H1 (cell line): Measurements from ENCODE around the gene P3H2. TPM values are rescaled to one million over a fixed set of nuclear protein-coding genes. Genes with fewer than 3 reads are reported as not detected.

Experiments used
- CTCF ChIA-PET: fragments of 300-600 bp; sonication (Branson Sonifier 250); formaldehyde crosslinking; loops from one replicate; lab custom pipeline; 2021; ENCODE audit not compliant: partially characterized antibody; lab: Charles Lee
- POLR2A ChIA-PET: fragments of 300-600 bp; sonication (Branson Sonifier 250); formaldehyde crosslinking; loops from one replicate; lab custom pipeline; 2021; ENCODE audit warnings: inconsistent platforms; ENCODE audit not compliant: partially characterized antibody; lab: Charles Lee
- DNase-seq, 2 experiments: peaks; one replicate each; pipeline versions ENCODE4 v3.0.0 to v3.0.0-alpha.2; 2010 to 2022; ENCODE audit warnings: low spot score in 2 of 2, low read depth in 1 of 2, mixed read lengths in 1 of 2
- FAIRE-seq: peaks from 2 replicates; lab custom pipeline; 2011; peaks lifted over from hg19 to GRCh38; lab: Jason Lieb, UNC
- H2AFZ ChIP-seq: 2 replicates; pipeline ENCODE4 v1.8.1; 2012; ENCODE audit warnings: low read length, inconsistent platforms
- H2AK5ac ChIP-seq: 2 replicates; pipeline ENCODE4 v1.6.1; 2013; ENCODE audit warnings: low read depth, low read length
- H2BK120ac ChIP-seq: replicated peaks from 2 replicates; pipeline ENCODE3; 2013; ENCODE audit warnings: low read depth, low read length, inconsistent platforms
- H2BK12ac ChIP-seq: 2 replicates; pipeline ENCODE4 v1.6.1; 2013; ENCODE audit warnings: low read depth, low read length
- H2BK15ac ChIP-seq: 2 replicates; pipeline ENCODE4 v1.6.1; 2013; ENCODE audit warnings: low read length
- H2BK20ac ChIP-seq: 2 replicates; pipeline ENCODE4 v1.6.1; 2013; ENCODE audit warnings: low read length
- H2BK5ac ChIP-seq: 2 replicates; pipeline ENCODE4 v1.6.1; 2013; ENCODE audit warnings: low read depth, low read length
- H3K14ac ChIP-seq: 2 replicates; pipeline ENCODE4 v1.6.1; 2013; ENCODE audit warnings: inconsistent platforms; ENCODE audit not compliant: insufficient read length
- H3K18ac ChIP-seq: 2 replicates; pipeline ENCODE4 v1.6.1; 2013; ENCODE audit warnings: low read length; ENCODE audit errors: extremely low read depth
- H3K23ac ChIP-seq: 2 replicates; pipeline ENCODE4 v1.6.1; 2013; ENCODE audit warnings: inconsistent platforms; ENCODE audit not compliant: insufficient read length
- H3K23me2 ChIP-seq: 2 replicates; pipeline ENCODE4 v1.6.1; 2013; ENCODE audit warnings: low read depth, low read length
- H3K27ac ChIP-seq: 2 replicates; pipeline ENCODE4 v1.6.1; 2011; ENCODE audit warnings: low read depth, low read length, inconsistent platforms
- H3K27me3 ChIP-seq, 4 experiments: replicated peaks in 1 of 4; 1 replicate in 1 of 4; 2 replicates in 3 of 4; pipeline versions ENCODE4 v1.6.1 to v1.8.1; 2011 to 2013; ENCODE audit warnings: low read length in 3 of 4, mild to moderate bottlenecking in 3 of 4, inconsistent platforms in 2 of 4, mixed read lengths in 2 of 4, moderate library complexity in 1 of 4; ENCODE audit not compliant: control insufficient read depth in 3 of 4, insufficient read depth in 3 of 4; ENCODE audit errors: extremely low read depth in 1 of 4
- H3K36me3 ChIP-seq, 4 experiments: 2 replicates each; pipeline versions ENCODE4 v1.6.1 to v1.8.1; 2011 to 2013; ENCODE audit warnings: mild to moderate bottlenecking in 4 of 4, low read length in 3 of 4, moderate library complexity in 2 of 4, control low read depth in 1 of 4, inconsistent platforms in 1 of 4; ENCODE audit not compliant: insufficient read depth in 4 of 4, control insufficient read depth in 2 of 4
- H3K4ac ChIP-seq: replicated peaks from 2 replicates; pipeline ENCODE3; 2013; ENCODE audit warnings: low read length, low read depth, mixed read lengths, inconsistent platforms; ENCODE audit not compliant: insufficient read length
- H3K4me1 ChIP-seq, 4 experiments: replicated peaks in 1 of 4; 1 replicate in 1 of 4; 2 replicates in 3 of 4; pipeline versions ENCODE4 v1.6.1 to v1.8.1; 2011 to 2013; ENCODE audit warnings: low read length in 3 of 4, inconsistent platforms in 2 of 4, mixed read lengths in 1 of 4; ENCODE audit not compliant: insufficient read depth in 4 of 4, control insufficient read depth in 3 of 4
- H3K4me2 ChIP-seq, 2 experiments: 2 replicates each; pipeline versions ENCODE4 v1.6.1 to v1.8.1; 2011 to 2013; ENCODE audit warnings: low read depth in 2 of 2, low read length in 2 of 2, control low read depth in 1 of 2, inconsistent platforms in 1 of 2, mild to moderate bottlenecking in 1 of 2; ENCODE audit not compliant: insufficient read depth in 1 of 2
- H3K4me3 ChIP-seq, 4 experiments: fragments of 200-600, 300-600 bp in 1 of 4; sonication (generic), shearing (Covaris generic), sonication (Bioruptor Twin) in 1 of 4; 2 replicates each; pipeline versions ENCODE4 v1.5.1 to v1.8.1; 2011 to 2016; ENCODE audit warnings: low read length in 4 of 4, low read depth in 3 of 4, control low read depth in 2 of 4, inconsistent platforms in 2 of 4, mild to moderate bottlenecking in 2 of 4, mixed read lengths in 1 of 4, moderate library complexity in 1 of 4; ENCODE audit not compliant: insufficient read depth in 2 of 4; ENCODE audit errors: extremely low read depth in 1 of 4
- H3K56ac ChIP-seq: replicated peaks from 2 replicates; pipeline ENCODE3; 2013; ENCODE audit warnings: low read depth, mild to moderate bottlenecking, mixed read lengths, low read length, inconsistent platforms; ENCODE audit not compliant: insufficient read length
- H3K79me1 ChIP-seq: 2 replicates; pipeline ENCODE4 v1.6.1; 2013; ENCODE audit warnings: low read depth, low read length, control low read depth
- H3K79me2 ChIP-seq, 2 experiments: 2 replicates each; pipeline versions ENCODE4 v1.6.1 to v1.8.1; 2012 to 2013; ENCODE audit warnings: low read length in 2 of 2, mild to moderate bottlenecking in 2 of 2, inconsistent platforms in 1 of 2; ENCODE audit not compliant: insufficient read depth in 2 of 2, control insufficient read depth in 1 of 2
- H3K9ac ChIP-seq, 4 experiments: replicated peaks in 1 of 4; 1 replicate in 1 of 4; 2 replicates in 3 of 4; pipeline versions ENCODE4 v1.6.1 to v1.8.1; 2011 to 2013; ENCODE audit warnings: low read depth in 3 of 4, low read length in 3 of 4, control low read depth in 2 of 4, mild to moderate bottlenecking in 2 of 4, moderate library complexity in 2 of 4, inconsistent platforms in 1 of 4; ENCODE audit errors: extremely low read depth in 1 of 4
- H3K9me3 ChIP-seq, 2 experiments: 2 replicates each; pipeline versions ENCODE4 v1.6.1 to v1.8.1; 2012 to 2013; ENCODE audit warnings: mild to moderate bottlenecking in 2 of 2, moderate library complexity in 2 of 2, control low read depth in 1 of 2, inconsistent platforms in 1 of 2, low read depth in 1 of 2, low read length in 1 of 2, mixed read lengths in 1 of 2; ENCODE audit not compliant: insufficient read depth in 2 of 2
- H4K20me1 ChIP-seq, 2 experiments: replicated peaks in 1 of 2; 2 replicates each; pipeline versions ENCODE3 to v1.8.1; 2011 to 2013; ENCODE audit warnings: inconsistent platforms in 2 of 2, low read length in 2 of 2, mild to moderate bottlenecking in 1 of 2; ENCODE audit not compliant: insufficient read depth in 2 of 2, control insufficient read depth in 1 of 2
- H4K5ac ChIP-seq: 2 replicates; pipeline ENCODE4 v1.6.1; 2013; ENCODE audit warnings: low read length, low read depth, mixed read lengths, inconsistent platforms; ENCODE audit not compliant: insufficient read length
- H4K8ac ChIP-seq: 2 replicates; pipeline ENCODE4 v1.8.0; 2013; ENCODE audit warnings: mild to moderate bottlenecking, moderate library complexity, low read length, inconsistent platforms; ENCODE audit not compliant: insufficient read depth; ENCODE audit errors: extremely low read depth
- H4K91ac ChIP-seq: replicated peaks from 2 replicates; pipeline ENCODE3; 2013; ENCODE audit warnings: low read length, mixed read lengths, inconsistent platforms; ENCODE audit not compliant: insufficient read length
- BACH1 ChIP-seq: IDR thresholded peaks from 2 replicates; pipeline ENCODE4 v1.6.1; 2012; ENCODE audit warnings: low read length, improper control_type of control experiment
- EP300 ChIP-seq, 2 experiments: IDR thresholded peaks; 1 replicate in 1 of 2; 2 replicates in 1 of 2; pipeline ENCODE4 v1.6.1; 2011 to 2012; ENCODE audit warnings: low read depth in 2 of 2, low read length in 2 of 2, mild to moderate bottlenecking in 2 of 2, borderline replicate concordance in 1 of 2, inconsistent platforms in 1 of 2, moderate library complexity in 1 of 2
- JUND ChIP-seq: IDR thresholded peaks from 2 replicates; pipeline ENCODE4 v1.6.1; 2011; ENCODE audit warnings: mild to moderate bottlenecking, improper control_type of control experiment, low read length
- KDM1A ChIP-seq: fragments of 200-600, 300-600 bp; sonication (generic); IDR thresholded peaks from 2 replicates; pipeline ENCODE4 v1.7.1; 2016; ENCODE audit warnings: mild to moderate bottlenecking, low read length, borderline replicate concordance
- MAFK ChIP-seq: IDR thresholded peaks from 2 replicates; pipeline ENCODE4 v1.6.1; 2012; ENCODE audit warnings: low read depth, mild to moderate bottlenecking, improper control_type of control experiment, low read length
- MAX ChIP-seq: IDR thresholded peaks from 2 replicates; pipeline ENCODE4 v1.6.1; 2012; ENCODE audit warnings: inconsistent platforms
- RBBP5 ChIP-seq: IDR thresholded peaks from 2 replicates; pipeline ENCODE4 v1.7.1; 2012; ENCODE audit warnings: low read depth, mild to moderate bottlenecking, inconsistent platforms, low read length, moderate library complexity, borderline replicate concordance
- RNF2 ChIP-seq: fragments of 200-900, 300-1000 bp; sonication (generic); IDR thresholded peaks from 2 replicates; pipeline ENCODE4 v1.7.1; 2016; ENCODE audit warnings: borderline replicate concordance, low read depth, mild to moderate bottlenecking, antibody characterized with exemption, low read length; ENCODE audit not compliant: poor library complexity, severe bottlenecking; ENCODE audit errors: missing control alignments
- RXRA ChIP-seq: IDR thresholded peaks from 2 replicates; pipeline ENCODE4 v1.6.1; 2011; ENCODE audit warnings: low read depth, mild to moderate bottlenecking, low read length, moderate library complexity; ENCODE audit not compliant: insufficient read depth
- TAF1 ChIP-seq: IDR thresholded peaks from 2 replicates; pipeline ENCODE4 v1.6.1; 2011; ENCODE audit warnings: mild to moderate bottlenecking, low read depth, low read length
- TBP ChIP-seq: IDR thresholded peaks from 2 replicates; pipeline ENCODE4 v1.6.1; 2011; ENCODE audit warnings: low read depth, low read length, improper control_type of control experiment
- USF2 ChIP-seq: IDR thresholded peaks from 2 replicates; pipeline ENCODE4 v1.6.1; 2011; ENCODE audit warnings: low read length, improper control_type of control experiment
- WGBS, 2 experiments: shearing (Covaris generic) in 1 of 2; methylation state at CpG; one replicate each; pipeline versions ENCODE4 v1.1.6 to v1.1.7; 2013 to 2015; ENCODE audit warnings: low lambda C conversion rate in 2 of 2, mixed read lengths in 2 of 2, inconsistent platforms in 1 of 2, low coverage in 1 of 2, missing lambda C conversion rate in 1 of 2; ENCODE audit not compliant: insufficient replicate concordance in 2 of 2, insufficient coverage in 1 of 2, insufficient read length in 1 of 2; ENCODE audit errors: extremely low coverage in 1 of 2, missing lambda C conversion rate in 1 of 2; 5-methylcytosine and 5-hydroxymethylcytosine counted together
- polyA plus RNA-seq, 7 experiments: library from polyadenylated mRNA; depleted of rRNA in 3 of 7; stranded (reverse) in 5 of 7; unstranded in 2 of 7; fragments of >200 nt in 5 of 7; fragments of 200-250 nt in 2 of 7; gene quantifications; 1 replicate in 5 of 7; 2 replicates in 1 of 7; 4 replicates in 1 of 7; pipeline versions ENCODE4 v1.2.1 to v1.2.3, GENCODE V29; 2011 to 2013; ENCODE audit warnings: missing spikeins in 2 of 7, mixed read lengths in 2 of 7
- total RNA-seq: library from RNA; stranded (reverse); fragmentation: NEBNext Ultra II Directional; extraction: Animal tissue kit (Norgen Biotek cat#: 25700); gene quantifications from 2 replicates; pipeline ENCODE4 v1.2.1, GENCODE V29; 2021

Gene P3H2
- total and polyA plus RNA-seq, 2 of the 8 experiments (the other 6 are each of a cell fraction or from before 2014, with no cell fraction given): 40.5 to 60.4 TPM

DNA sequence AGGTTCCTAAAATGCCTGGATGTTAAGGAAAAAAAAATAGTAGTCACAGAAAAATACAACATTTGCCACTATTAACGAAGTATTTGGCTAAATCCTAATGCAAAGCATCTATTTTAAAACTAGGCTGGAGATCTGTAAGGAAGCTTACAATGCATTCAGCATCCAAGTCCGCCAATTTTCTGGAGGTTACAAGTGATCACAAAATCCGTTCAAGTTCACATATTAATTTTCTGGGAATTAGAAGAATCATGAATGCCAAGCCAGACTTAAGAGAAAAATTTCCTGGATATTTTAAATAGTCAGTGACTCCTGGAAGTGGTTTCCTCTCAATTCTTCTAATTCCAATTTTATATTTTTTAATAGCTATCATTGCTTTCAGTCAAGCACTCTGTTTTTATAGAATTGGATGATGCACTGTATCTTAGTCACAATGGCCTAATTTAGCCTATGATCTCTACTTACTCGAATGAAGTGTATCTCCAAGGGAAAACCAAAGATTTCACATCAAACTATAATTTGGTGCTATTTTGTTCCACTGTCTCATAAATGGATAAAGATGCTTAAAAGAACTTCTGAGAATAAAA is 60.4 kb downstream of the P3H2 start:
- H2BK120ac ChIP-seq: no peak overlapping the region
- 86% methylated on average over 4 of the region's 4 CpGs; no CpG with 5 or more reads in 1 of the 2 experiments for WGBS, 2 experiments
- no peak for TF ChIP-seq MAX
- TF ChIP-seq TBP: no peak
- TF ChIP-seq USF2: no peak
- no peak for TF ChIP-seq RBBP5
- TF ChIP-seq RXRA: no peak
- TF ChIP-seq MAFK: no peak
- no peak for TF ChIP-seq RNF2
- TF ChIP-seq KDM1A: no peak
- no peak for TF ChIP-seq TAF1
- TF ChIP-seq EP300 (IDR thresholded peaks at IDR 0.05; ENCODE audit: borderline replicate concordance in 1 of 2, low read depth in 2 of 2, low read length in 2 of 2): no peak
- TF ChIP-seq BACH1: no peak
- no peak for TF ChIP-seq JUND

More for the DNA sequence above, 60.4 kb downstream of the P3H2 start:
- no peak overlapping the region for H3K18ac ChIP-seq
- H3K4ac ChIP-seq: no peak overlapping the region
- H2BK15ac ChIP-seq: no peak overlapping the region
- no peak overlapping the region for H3K56ac ChIP-seq
- no peak overlapping the region for H3K4me2 ChIP-seq
- H3K14ac ChIP-seq: no peak overlapping the region
- no peak overlapping the region for H4K91ac ChIP-seq
- H3K4me1 ChIP-seq: peaks cover 0 to 8% (median 6%) of the 10 kb centered on the region in 4 experiments; a peak in 3 of 7 replicates
- no peak overlapping the region for H3K4me3 ChIP-seq
- H4K20me1 ChIP-seq: no peaks in the 10 kb centered on the region
- H4K5ac ChIP-seq: no peak overlapping the region
- ChIA-PET CTCF (interaction anchor here (0.6 to 1.6 kb wide), 4 partner anchors 27 to 914 kb away, joined by 3 to 6 read pairs (median 3); no protein-coding TSS in a partner anchor), POLR2A (no interaction called here)
- H4K8ac ChIP-seq: no peak overlapping the region
- H3K23me2 ChIP-seq: no peaks in the 10 kb centered on the region
- H2BK12ac ChIP-seq: no peak overlapping the region
- H3K27me3 ChIP-seq: no peaks in the 10 kb centered on the region
- DNase-seq (no peak), FAIRE-seq (no peak)
- peaks cover 0 to 16% of the 10 kb centered on the region in 2 experiments; a peak in 2 of 4 replicates for H3K79me2 ChIP-seq
- no peaks in the 10 kb centered on the region for H3K9me3 ChIP-seq
- no peak overlapping the region for H3K27ac ChIP-seq
- no peak overlapping the region for H2AK5ac ChIP-seq
- H3K23ac ChIP-seq: no peak overlapping the region
- no peak overlapping the region for H2BK20ac ChIP-seq
- no peak overlapping the region for H3K9ac ChIP-seq
- H3K79me1 ChIP-seq: no peaks in the 10 kb centered on the region
- H2AFZ ChIP-seq: no peak overlapping the region
- H2BK5ac ChIP-seq: no peak overlapping the region
- H3K36me3 ChIP-seq: no peaks in the 10 kb centered on the region
